Fibroblast of the aortic adventitia (primary cell): ENCODE data around the gene ATN1. TPM values are rescaled to one million over a fixed set of nuclear protein-coding genes. Genes with fewer than 3 reads are reported as not detected.

Source experiments
- DNase-seq: peaks from one replicate; pipeline ENCODE4 v3.0.0-alpha.2; 2010; ENCODE audit warnings: low read depth
- H3K4me3 ChIP-seq: 2 replicates; pipeline ENCODE4 v1.5.1; 2011; ENCODE audit warnings: low read depth, mild to moderate bottlenecking, control low read depth, low read length, moderate library complexity
- CTCF ChIP-seq: IDR thresholded peaks from 2 replicates; pipeline ENCODE4 v1.5.1; 2011; ENCODE audit warnings: mild to moderate bottlenecking, low read length, control low read depth, inconsistent platforms; ENCODE audit not compliant: insufficient read depth
- total RNA-seq: library from RNA; depleted of rRNA; stranded (reverse); fragments of >200 nt; gene quantifications from 2 replicates; pipeline ENCODE4 v1.2.3, GENCODE V29; 2012; ENCODE audit warnings: low replicate concordance

The ATN1 gene
- total RNA-seq, 1 donor: 13.6 TPM

- H3K4me3 ChIP-seq: no peak overlapping the region
- TF ChIP-seq CTCF: no peak
- no peak for DNase-seq
These were observed 38.0 kb downstream of the ATN1 start for GRCh38 chr12:6965714-6966113.

GRCh38 chr12:6966351-6966750 lies 38.6 kb downstream of the ATN1 start:
- H3K4me3 ChIP-seq: no peak overlapping the region
- TF ChIP-seq CTCF: no peak
- no peak for DNase-seq

GRCh38 chr12:6967651-6968100 lies 39.9 kb downstream of the ATN1 start:
- H3K4me3 ChIP-seq: no peak overlapping the region
- no peak for TF ChIP-seq CTCF
- DNase-seq: no peak

- no peak overlapping the region for H3K4me3 ChIP-seq
- TF ChIP-seq CTCF: no peak
- DNase-seq: no peak
These were observed 40.7 kb downstream of the ATN1 start for GRCh38 chr12:6968426-6968825.

GRCh38 chr12:6970096-6970527 lies 42.4 kb downstream of the ATN1 start:
- no peak for TF ChIP-seq CTCF
- peak overlapping the region; percentile 95 for H3K4me3 ChIP-seq
- DNase-seq: no peak

- no peak for DNase-seq
- no peak overlapping the region for H3K4me3 ChIP-seq
- TF ChIP-seq CTCF: no peak
These were observed 46.4 kb downstream of the ATN1 start for GRCh38 chr12:6974180-6974579.

GRCh38 chr12:6975297-6976032 lies 47.7 kb downstream of the ATN1 start:
- no peak for TF ChIP-seq CTCF
- no peak for DNase-seq
- H3K4me3 ChIP-seq: no peak overlapping the region
